Spleen (tissue), 11 donors: ENCODE measurements around the gene FXYD4. TPM values are rescaled to one million over a fixed set of nuclear protein-coding genes. Genes with fewer than 3 reads are reported as not detected.

Source experiments
- DNase-seq: peaks from one replicate; pipeline ENCODE4 v3.0.0-alpha.2; 2020
- H3K27ac ChIP-seq, 8 donors: fragments of 200-600 bp; sonication (generic) in 7 of 8; 1 replicate in 4 of 8; 2 replicates in 4 of 8; pipeline versions ENCODE4 v1.5.0 to v1.8.0; 2016 to 2021; ENCODE audit warnings: inconsistent platforms in 4 of 8, mild to moderate bottlenecking in 4 of 8, moderate library complexity in 1 of 8
- H3K27me3 ChIP-seq, 7 donors: fragments of 200-600 bp; sonication (generic) in 6 of 7; replicated peaks in 1 of 7; 1 replicate in 4 of 7; 2 replicates in 3 of 7; pipeline versions ENCODE4 v1.5.0 to v1.8.0; 2016 to 2021; ENCODE audit warnings: inconsistent platforms in 3 of 7, mild to moderate bottlenecking in 1 of 7
- H3K36me3 ChIP-seq, 6 donors: fragments of 200-600 bp; sonication (generic) in 5 of 6; 1 replicate in 4 of 6; 2 replicates in 2 of 6; pipeline versions ENCODE4 v1.5.0 to v1.8.0; 2016 to 2021; ENCODE audit warnings: inconsistent platforms in 2 of 6
- H3K4me1 ChIP-seq, 6 donors: fragments of 200-600 bp; sonication (generic) in 5 of 6; 1 replicate in 3 of 6; 2 replicates in 3 of 6; pipeline versions ENCODE4 v1.5.0 to v1.8.0; 2016 to 2021; ENCODE audit warnings: inconsistent platforms in 3 of 6
- H3K4me3 ChIP-seq, 8 donors: fragments of 200-600 bp; sonication (generic) in 7 of 8; 1 replicate in 4 of 8; 2 replicates in 4 of 8; pipeline versions ENCODE4 v1.5.0 to v1.8.0; 2016 to 2021; ENCODE audit warnings: inconsistent platforms in 4 of 8, mild to moderate bottlenecking in 4 of 8, moderate library complexity in 2 of 8
- H3K9me3 ChIP-seq, 8 donors: fragments of 200-600 bp; sonication (generic) in 7 of 8; 1 replicate in 4 of 8; 2 replicates in 4 of 8; pipeline versions ENCODE4 v1.5.0 to v1.8.0; 2016 to 2021; ENCODE audit warnings: inconsistent platforms in 4 of 8
- POLR2A ChIP-seq, 3 donors: fragments of 450-650 bp; IDR thresholded peaks; one replicate each; pipeline ENCODE4 v1.5.1; 2017; ENCODE audit warnings: antibody characterized with exemption in 3 of 3, mild to moderate bottlenecking in 1 of 3
- POLR2AphosphoS5 ChIP-seq, 3 donors: sonication (generic); formaldehyde crosslinking; IDR thresholded peaks; one replicate each; pipeline ENCODE4 v1.5.1; 2017; ENCODE audit warnings: antibody characterized with exemption in 3 of 3
- WGBS, 5 donors: extraction: QIAGEN DNeasy Blood & Tissue Kit in 3 of 5; methylation state at CpG; one replicate each; pipeline versions ENCODE4 v1.1.5 to v1.1.7; 2013 to 2018; 5-methylcytosine and 5-hydroxymethylcytosine counted together
- intact Hi-C: fragments of 100-400 bp; cut with DNase I; formaldehyde crosslinking; loops from one replicate; pipeline ENCODE4 v1.15.0; 2023; ENCODE audit warnings: low total_unique reads
- polyA plus RNA-seq, 3 donors: library from polyadenylated mRNA; stranded (reverse); fragments of 200-250 nt; gene quantifications; one replicate each; pipeline ENCODE4 v1.2.1, GENCODE V29; 2013
- total RNA-seq, 7 donors: library from RNA; depleted of rRNA in 3 of 7; stranded (reverse); fragments of >200 nt in 3 of 7; fragmentation: NEBNext Ultra II Directional in 4 of 7; extraction: Animal tissue kit (Norgen Biotek cat#: 25700) in 4 of 7; gene quantifications; one replicate each; pipeline versions ENCODE4 v1.1.0 to v1.2.1, GENCODE V29; 2016 to 2021
- TF ChIP-seq, protein P1 (sequence below), 11 experiments: fragments of 200-600 bp in 7 of 11; fragments of 450-650 bp in 4 of 11; sonication (generic) in 4 of 11; IDR thresholded peaks in 8 of 11; conservative IDR thresholded peaks in 3 of 11; 1 replicate in 7 of 11; 2 replicates in 4 of 11; pipeline versions ENCODE4 v1.4.0 to v1.8.0; 2016 to 2021; ENCODE audit warnings: antibody characterized with exemption in 11 of 11, inconsistent platforms in 4 of 11, mild to moderate bottlenecking in 1 of 11
- donor health status: healthy with polysubstance abuse.
- donor health status: DM: no; HTN: no; CAD: no; lungs with moderate emphysema.
- donor health status: DM: no; HTN: no; CAD: no.
- donor health status: Bipolar disorder and iron deficiency.
- donor health status: healthy.
- donor health status: DM: no; HTN: no; CAD: no.
- donor health status: DM: yes; HTN: yes; CAD: no.

The FXYD4 gene
- total and polyA plus RNA-seq, 10 donors, result 0.20 TPM; not detected in 9

GRCh38 chr10:43384252-43385221 is 13.1 kb downstream of the FXYD4 start:
- H3K4me1 ChIP-seq, result peaks cover 5 to 44% (median 21%) of the 10 kb centered on the region in 6 donors
- TF ChIP-seq, protein P1, sequence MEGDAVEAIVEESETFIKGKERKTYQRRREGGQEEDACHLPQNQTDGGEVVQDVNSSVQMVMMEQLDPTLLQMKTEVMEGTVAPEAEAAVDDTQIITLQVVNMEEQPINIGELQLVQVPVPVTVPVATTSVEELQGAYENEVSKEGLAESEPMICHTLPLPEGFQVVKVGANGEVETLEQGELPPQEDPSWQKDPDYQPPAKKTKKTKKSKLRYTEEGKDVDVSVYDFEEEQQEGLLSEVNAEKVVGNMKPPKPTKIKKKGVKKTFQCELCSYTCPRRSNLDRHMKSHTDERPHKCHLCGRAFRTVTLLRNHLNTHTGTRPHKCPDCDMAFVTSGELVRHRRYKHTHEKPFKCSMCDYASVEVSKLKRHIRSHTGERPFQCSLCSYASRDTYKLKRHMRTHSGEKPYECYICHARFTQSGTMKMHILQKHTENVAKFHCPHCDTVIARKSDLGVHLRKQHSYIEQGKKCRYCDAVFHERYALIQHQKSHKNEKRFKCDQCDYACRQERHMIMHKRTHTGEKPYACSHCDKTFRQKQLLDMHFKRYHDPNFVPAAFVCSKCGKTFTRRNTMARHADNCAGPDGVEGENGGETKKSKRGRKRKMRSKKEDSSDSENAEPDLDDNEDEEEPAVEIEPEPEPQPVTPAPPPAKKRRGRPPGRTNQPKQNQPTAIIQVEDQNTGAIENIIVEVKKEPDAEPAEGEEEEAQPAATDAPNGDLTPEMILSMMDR (IDR thresholded peaks at IDR 0.05 in 8 of 11, conservative IDR thresholded peaks at IDR 0.05 in 3 of 11), result no peak
- peak in 2 of 3 donors; percentile 42 to 75 for TF ChIP-seq POLR2AphosphoS5 (IDR thresholded peaks at IDR 0.05)
- no peak for TF ChIP-seq POLR2A (IDR thresholded peaks at IDR 0.05)
- H3K4me3 ChIP-seq, result no peak overlapping the region
- intact Hi-C loops, result no loop called here
- no peaks in the 10 kb centered on the region for H3K9me3 ChIP-seq
- DNase-seq, result peak; percentile 64
- 86 to 91% (median 89%) methylated on average over 10 of the region's 10 CpGs for WGBS, 5 donors
- H3K27me3 ChIP-seq, result no peaks in the 10 kb centered on the region
- H3K36me3 ChIP-seq, result peaks cover 0 to 57% (median 45%) of the 10 kb centered on the region in 6 donors
- H3K27ac ChIP-seq, result peak overlapping the region in 1 of 8 donors; percentile 41

DNA sequence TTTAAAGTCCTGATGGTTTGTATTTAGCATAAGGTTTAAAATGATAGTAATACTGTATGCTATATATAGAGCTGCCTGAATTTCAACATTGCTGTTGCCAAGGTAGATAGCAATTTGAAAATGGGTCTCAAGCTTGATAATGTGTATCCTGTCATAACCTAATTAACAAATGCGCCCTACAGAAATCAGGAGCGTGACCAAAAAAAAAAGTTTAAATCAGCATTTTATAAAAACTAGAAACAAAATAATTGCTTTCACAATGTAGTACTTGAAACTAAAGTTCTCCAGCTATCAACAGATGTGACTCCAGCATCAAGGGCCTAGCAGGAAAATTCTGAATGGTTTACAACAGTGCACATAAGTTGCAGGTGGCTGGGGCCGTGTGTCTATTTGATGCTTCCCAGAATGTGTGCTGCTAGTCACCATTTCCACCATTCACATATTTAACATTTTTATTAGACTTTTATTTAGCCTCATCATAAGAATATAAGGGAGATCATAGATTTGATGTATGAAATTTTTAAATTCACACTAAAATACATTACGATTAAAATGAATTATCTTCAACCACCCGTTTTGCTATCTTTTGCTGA is 14.1 kb downstream of the FXYD4 start:
- peak in 1 of 3 donors; percentile 46 for TF ChIP-seq POLR2AphosphoS5 (IDR thresholded peaks at IDR 0.05)
- no peak for TF ChIP-seq POLR2A (IDR thresholded peaks at IDR 0.05)
- H3K36me3 ChIP-seq, result peaks cover 0 to 67% (median 54%) of the 10 kb centered on the region in 6 donors
- 79 to 88% (median 81%) methylated on average over 5 of the region's 5 CpGs for WGBS, 5 donors
- intact Hi-C loops, result no loop called here
- H3K9me3 ChIP-seq, result no peaks in the 10 kb centered on the region
- DNase-seq, result peak; percentile 4
- H3K4me1 ChIP-seq, result peaks cover 13 to 53% (median 30%) of the 10 kb centered on the region in 6 donors
- H3K27me3 ChIP-seq, result no peaks in the 10 kb centered on the region
- H3K4me3 ChIP-seq, result no peak overlapping the region
- no peak overlapping the region for H3K27ac ChIP-seq

DNA sequence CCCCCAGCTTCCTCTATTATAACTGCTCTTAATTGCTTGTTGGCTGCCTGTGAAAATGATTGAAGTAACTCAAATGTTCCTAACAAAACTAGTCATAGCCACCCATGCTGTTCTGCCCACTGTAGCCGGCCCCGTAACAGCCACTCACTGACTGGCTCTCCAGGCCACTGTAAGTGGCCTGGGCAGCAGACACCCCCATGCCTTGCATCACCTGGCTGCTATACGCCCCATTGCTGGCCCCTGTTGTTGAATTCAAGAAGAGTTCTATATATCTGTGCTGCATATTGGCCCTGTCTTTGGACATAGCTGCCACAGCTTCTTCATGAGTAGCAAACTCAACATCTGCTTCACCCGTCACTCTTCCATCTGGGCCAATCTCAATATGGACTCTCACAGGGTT is 15.1 kb downstream of the FXYD4 start:
- intact Hi-C loops, result no loop called here
- peak; percentile 52 for DNase-seq
- no peak for TF ChIP-seq POLR2A (IDR thresholded peaks at IDR 0.05)
- TF ChIP-seq POLR2AphosphoS5 (IDR thresholded peaks at IDR 0.05), result no peak
- TF ChIP-seq, protein P1 (IDR thresholded peaks at IDR 0.05 in 8 of 11, conservative IDR thresholded peaks at IDR 0.05 in 3 of 11), result no peak
- Histone ChIP-seq H3K9me3 (no peaks in the 10 kb centered on the region), H3K4me1 (peaks cover 22 to 64% (median 40%) of the 10 kb centered on the region in 6 donors), H3K4me3 (no peak overlapping the region), H3K36me3 (peaks cover 0 to 77% (median 64%) of the 10 kb centered on the region in 6 donors), H3K27me3 (no peaks in the 10 kb centered on the region), H3K27ac (no peak overlapping the region)
- WGBS, 5 donors, result 80 to 93% (median 89%) methylated on average over 4 of the region's 4 CpGs

GRCh38 chr10:43386981-43387677 is 15.7 kb downstream of the FXYD4 start:
- H3K36me3 ChIP-seq, result peaks cover 0 to 83% (median 70%) of the 10 kb centered on the region in 6 donors
- no peak overlapping the region for H3K4me3 ChIP-seq
- TF ChIP-seq POLR2A (IDR thresholded peaks at IDR 0.05) (no peak), POLR2AphosphoS5 (IDR thresholded peaks at IDR 0.05) (peak; percentile 48 to 80 (median 62))
- TF ChIP-seq, protein P1 (IDR thresholded peaks at IDR 0.05 in 8 of 11, conservative IDR thresholded peaks at IDR 0.05 in 3 of 11), result no peak
- intact Hi-C loops, result no loop called here
- H3K4me1 ChIP-seq, result peaks cover 22 to 69% (median 46%) of the 10 kb centered on the region in 6 donors
- peak; percentile 70 for DNase-seq
- WGBS, 5 donors, result 92 to 95% (median 95%) methylated on average over 29 of the region's 29 CpGs
- no peaks in the 10 kb centered on the region for H3K9me3 ChIP-seq
- no peaks in the 10 kb centered on the region for H3K27me3 ChIP-seq
- no peak overlapping the region for H3K27ac ChIP-seq
